ENCODE measurements around the gene PTPRU. TPM values are rescaled to one million over a fixed set of nuclear protein-coding genes. Genes with fewer than 3 reads are reported as not detected.

PTPRU gene
- total RNA-seq, 4 donors from 2014 or later = 12.9 to 17.9 (median 14.7) TPM

DNA sequence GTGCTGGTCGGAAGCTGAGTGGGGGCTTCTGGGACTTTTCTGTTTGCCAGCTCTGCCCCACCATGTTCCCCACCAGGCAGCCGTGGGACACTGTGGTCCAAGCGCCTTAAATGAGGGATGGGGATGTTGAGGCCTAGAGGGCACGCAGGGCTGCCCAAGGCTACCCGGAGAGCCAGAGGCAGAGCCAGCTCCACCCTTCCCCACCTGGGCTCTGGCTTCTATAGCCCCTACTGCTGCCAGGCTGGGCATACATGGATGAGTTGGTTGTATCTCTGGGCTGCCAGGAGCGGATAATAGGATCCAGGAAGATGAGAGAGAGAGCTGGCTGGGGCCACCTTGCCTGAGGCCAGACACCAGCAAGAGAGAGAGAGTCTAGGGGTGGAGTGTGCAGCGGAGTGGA, 49.4 kb downstream of the PTPRU start:
- TF ChIP-seq, protein P1, sequence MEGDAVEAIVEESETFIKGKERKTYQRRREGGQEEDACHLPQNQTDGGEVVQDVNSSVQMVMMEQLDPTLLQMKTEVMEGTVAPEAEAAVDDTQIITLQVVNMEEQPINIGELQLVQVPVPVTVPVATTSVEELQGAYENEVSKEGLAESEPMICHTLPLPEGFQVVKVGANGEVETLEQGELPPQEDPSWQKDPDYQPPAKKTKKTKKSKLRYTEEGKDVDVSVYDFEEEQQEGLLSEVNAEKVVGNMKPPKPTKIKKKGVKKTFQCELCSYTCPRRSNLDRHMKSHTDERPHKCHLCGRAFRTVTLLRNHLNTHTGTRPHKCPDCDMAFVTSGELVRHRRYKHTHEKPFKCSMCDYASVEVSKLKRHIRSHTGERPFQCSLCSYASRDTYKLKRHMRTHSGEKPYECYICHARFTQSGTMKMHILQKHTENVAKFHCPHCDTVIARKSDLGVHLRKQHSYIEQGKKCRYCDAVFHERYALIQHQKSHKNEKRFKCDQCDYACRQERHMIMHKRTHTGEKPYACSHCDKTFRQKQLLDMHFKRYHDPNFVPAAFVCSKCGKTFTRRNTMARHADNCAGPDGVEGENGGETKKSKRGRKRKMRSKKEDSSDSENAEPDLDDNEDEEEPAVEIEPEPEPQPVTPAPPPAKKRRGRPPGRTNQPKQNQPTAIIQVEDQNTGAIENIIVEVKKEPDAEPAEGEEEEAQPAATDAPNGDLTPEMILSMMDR (IDR thresholded peaks at IDR 0.05; ENCODE audit: low read depth) = no peak

DNA sequence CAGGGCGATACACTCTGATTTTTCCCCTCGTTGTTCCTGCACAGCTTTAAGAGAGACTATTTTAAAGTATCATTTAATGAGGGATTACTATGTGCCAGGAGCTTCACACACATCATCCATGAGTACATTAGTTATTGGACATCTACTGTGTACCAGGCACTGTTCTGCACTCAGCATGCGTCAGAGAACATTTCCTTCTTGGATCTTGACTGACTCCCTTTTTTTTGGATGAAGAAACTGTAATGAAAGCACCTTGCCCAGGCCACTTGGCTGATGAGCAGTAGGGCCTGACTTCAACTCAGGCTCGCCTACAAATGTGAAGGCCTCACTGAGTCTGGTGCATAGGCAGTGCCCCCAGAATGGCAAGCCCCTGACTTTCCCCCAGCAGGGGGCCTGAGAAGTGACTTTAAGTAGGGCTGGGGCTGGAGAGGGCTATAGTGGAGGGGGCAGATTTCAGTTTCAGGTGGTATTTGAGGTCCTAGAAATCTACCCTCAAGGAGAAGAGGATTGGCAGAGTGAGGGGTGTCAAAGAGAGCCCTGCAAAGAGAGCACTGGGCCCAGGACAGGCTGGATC, 50.0 kb downstream of the PTPRU start:
- TF ChIP-seq, protein P1 (IDR thresholded peaks at IDR 0.05; ENCODE audit: low read depth) = no peak

DNA sequence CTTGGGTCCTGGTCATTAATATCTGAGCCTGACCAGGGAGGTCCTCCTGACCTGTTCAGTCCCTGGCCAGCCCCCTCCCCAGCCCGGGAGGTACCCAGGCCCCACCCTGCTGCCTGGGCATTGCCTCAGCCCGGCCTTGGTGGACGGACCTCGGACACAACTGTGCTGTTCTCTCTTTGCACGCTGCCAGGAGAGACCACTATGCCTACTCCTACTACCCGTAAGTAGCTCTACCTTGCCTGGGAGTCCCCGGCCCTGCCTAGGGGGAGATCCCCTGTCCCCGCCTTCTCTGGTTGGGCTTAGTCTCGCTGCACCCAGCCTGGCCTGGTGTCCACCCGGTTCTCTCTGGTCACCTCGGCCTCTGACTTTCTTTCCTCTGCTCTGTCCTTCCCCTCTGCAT, 53.2 kb downstream of the PTPRU start:
- TF ChIP-seq, protein P1 (IDR thresholded peaks at IDR 0.05; ENCODE audit: low read depth) = no peak

DNA sequence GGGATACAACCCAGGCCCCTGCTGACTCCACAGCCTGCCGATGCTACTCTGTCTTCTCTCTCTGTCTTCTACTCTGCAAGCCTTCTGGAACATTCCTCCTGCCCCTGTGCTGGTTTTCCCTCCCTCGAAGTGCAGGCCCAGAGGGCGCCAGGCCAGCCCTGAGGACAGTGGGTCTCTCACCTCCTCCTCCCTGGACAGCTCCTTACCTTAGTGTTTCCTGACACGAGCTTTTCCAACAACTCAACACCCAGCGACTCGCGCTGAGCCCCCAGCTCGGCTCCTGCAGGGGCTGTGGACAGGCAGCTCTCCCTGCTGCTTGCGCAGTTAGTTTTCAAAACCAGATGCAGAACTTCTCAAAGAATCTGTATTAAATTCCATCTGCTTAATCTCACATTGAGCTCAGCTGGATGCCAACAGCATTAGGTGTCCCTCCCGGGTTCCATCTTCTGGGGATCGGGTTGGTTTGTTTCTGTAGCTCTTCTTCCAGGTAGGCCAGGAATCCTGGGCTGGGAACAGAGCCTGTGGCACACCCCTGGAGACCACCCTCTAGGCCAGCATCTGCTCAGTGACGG, 54.2 kb downstream of the PTPRU start:
- TF ChIP-seq, protein P1 (IDR thresholded peaks at IDR 0.05; ENCODE audit: low read depth) = no peak

DNA sequence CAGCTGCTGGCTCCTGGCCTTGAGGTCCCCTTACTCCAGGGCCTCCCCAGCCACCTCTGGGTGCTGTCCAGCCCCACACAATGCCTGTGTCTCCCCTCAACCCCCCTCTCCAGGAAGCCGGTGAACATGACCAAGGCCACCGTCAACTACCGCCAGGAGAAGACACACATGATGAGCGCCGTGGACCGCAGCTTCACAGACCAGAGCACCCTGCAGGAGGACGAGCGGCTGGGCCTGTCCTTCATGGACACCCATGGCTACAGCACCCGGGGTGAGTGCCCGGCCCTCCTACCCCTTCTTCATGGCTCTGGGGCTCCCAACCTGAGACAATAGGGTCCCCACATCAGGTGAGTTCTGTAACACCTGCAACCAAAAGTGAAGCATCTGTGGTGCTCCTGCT, 55.4 kb downstream of the PTPRU start:
- TF ChIP-seq, protein P1 (IDR thresholded peaks at IDR 0.05; ENCODE audit: low read depth) = no peak

DNA sequence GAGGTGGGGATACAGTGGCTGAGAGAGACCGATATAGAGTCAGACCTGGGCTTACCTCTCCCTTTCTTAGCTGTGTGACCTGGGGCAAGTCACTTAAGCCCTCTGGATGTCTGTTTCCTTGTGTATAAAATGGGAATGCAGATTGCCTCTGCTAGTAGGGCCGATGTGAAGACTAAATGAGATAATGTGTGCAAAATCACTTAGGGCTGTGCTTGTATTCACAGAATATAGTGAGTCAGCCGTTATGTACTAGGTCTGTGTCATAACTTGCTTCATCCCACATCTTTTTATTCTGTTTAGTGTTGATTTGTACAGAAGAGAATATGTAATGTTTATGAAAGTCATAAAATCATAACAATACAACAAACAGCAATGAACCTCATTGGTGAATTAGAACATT, 56.0 kb downstream of the PTPRU start:
- TF ChIP-seq, protein P1 (IDR thresholded peaks at IDR 0.05; ENCODE audit: low read depth) = no peak

DNA sequence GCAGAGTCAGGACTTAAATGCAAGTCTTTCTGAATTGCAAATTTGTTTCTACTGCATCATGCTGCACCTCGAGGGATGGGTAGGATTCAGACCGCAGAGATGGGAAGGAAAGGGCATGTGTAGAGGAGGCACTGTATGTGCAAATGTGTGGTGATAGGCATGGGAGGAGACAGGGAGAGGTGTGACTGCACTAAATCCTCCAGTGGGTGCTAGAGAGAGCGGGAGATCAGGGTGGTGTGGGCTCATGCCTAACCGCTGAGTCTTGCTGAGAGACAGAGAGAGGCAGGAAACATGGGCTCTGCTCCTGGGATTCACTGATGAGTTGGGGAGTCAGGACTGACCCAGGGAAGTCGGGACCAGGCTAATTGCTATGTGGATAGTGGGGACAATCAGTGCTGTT, 61.1 kb downstream of the PTPRU start:
- TF ChIP-seq, protein P1 (IDR thresholded peaks at IDR 0.05; ENCODE audit: low read depth) = no peak
